HCT116 (cell line): ENCODE results near the gene BLOC1S2. TPM values are rescaled to one million over a fixed set of nuclear protein-coding genes. Genes with fewer than 3 reads are reported as not detected.

Experiments
- ATAC-seq: fragments of 200-7000 bp; cut with Tn5 transposase; 2 replicates; pipeline ENCODE4 v1.9.1; 2020; ENCODE audit warnings: mild to moderate bottlenecking, moderate library complexity
- BruUV-seq: library from RNA; stranded (reverse); fragments of 400-500 nt; replicated peaks from 2 replicates; lab custom pipeline; 2021; lab: Mats Ljungman, UMichigan
- CTCF ChIA-PET: fragments of 300-600 bp; sonication (Branson Sonifier 250); formaldehyde crosslinking; loops from one replicate; lab custom pipeline; 2021; ENCODE audit warnings: antibody characterized with exemption; lab: Charles Lee
- POLR2A ChIA-PET: fragments of 300-600, 350-600 bp; sonication (Branson Sonifier 250); formaldehyde crosslinking; loops from one replicate; lab custom pipeline; 2021; ENCODE audit warnings: antibody characterized with exemption; lab: Charles Lee
- RAD21 ChIA-PET, 2 experiments: fragments of 300-600 bp; sonication (Branson Sonifier 250); formaldehyde crosslinking; loops; one replicate each; lab custom pipeline; 2023; ENCODE audit warnings: low total read pairs in 2 of 2; ENCODE audit not compliant: uncharacterized antibody in 2 of 2, unreplicated experiment in 2 of 2, low non-redundant PET in 1 of 2; lab: Charles Lee
- DNase-seq: peaks from one replicate; pipeline ENCODE4 v3.0.0-alpha.2; 2010; ENCODE audit warnings: low read depth, low spot score
- H2AFZ ChIP-seq: fragments of 200-600 bp; shearing (Covaris generic), sonication (generic); 2 replicates; pipeline ENCODE4 v1.6.1; 2017; ENCODE audit warnings: low read depth, mixed run types, mixed read lengths, antibody characterized with exemption, low read length; ENCODE audit not compliant: poor library complexity, severe bottlenecking
- H3K27ac ChIP-seq: 2 replicates; pipeline ENCODE4 v1.5.1; 2012; ENCODE audit warnings: low read depth, low read length
- H3K27me3 ChIP-seq: fragments of 200-600 bp; sonication (generic); 2 replicates; pipeline ENCODE4 v1.6.1; 2016; ENCODE audit warnings: mixed run types, low read length, mixed read lengths; ENCODE audit not compliant: insufficient read depth
- H3K36me3 ChIP-seq, 2 experiments: fragments of 200-500 bp in 1 of 2; fragments of 200-600 bp in 1 of 2; sonication (Bioruptor generic) in 1 of 2; sonication (generic) in 1 of 2; 2 replicates each; pipeline versions ENCODE4 v1.5.1 to v1.6.1; 2014 to 2016; ENCODE audit warnings: low read length in 2 of 2, inconsistent platforms in 1 of 2, mixed read lengths in 1 of 2, mixed run types in 1 of 2; ENCODE audit not compliant: insufficient read depth in 2 of 2, control insufficient read depth in 1 of 2
- H3K4me1 ChIP-seq, 2 experiments: fragments of 200-600 bp in 1 of 2; sonication (generic) in 1 of 2; 2 replicates each; pipeline versions ENCODE4 v1.5.1 to v1.6.1; 2012 to 2017; ENCODE audit warnings: low read length in 2 of 2, inconsistent platforms in 1 of 2, mild to moderate bottlenecking in 1 of 2, mixed read lengths in 1 of 2, mixed run types in 1 of 2, moderate library complexity in 1 of 2; ENCODE audit not compliant: insufficient read depth in 2 of 2, control insufficient read depth in 1 of 2
- H3K4me2 ChIP-seq: fragments of 200-600 bp; sonication (generic); 2 replicates; pipeline ENCODE4 v1.6.1; 2017; ENCODE audit warnings: mixed run types, low read length, mixed read lengths
- H3K4me3 ChIP-seq, 2 experiments: fragments of 200-600 bp in 1 of 2; sonication (generic) in 1 of 2; replicated peaks in 1 of 2; 2 replicates each; pipeline ENCODE4 v1.5.1; 2011 to 2016; ENCODE audit warnings: low read length in 2 of 2, control low read depth in 1 of 2, low read depth in 1 of 2, mild to moderate bottlenecking in 1 of 2, mixed read lengths in 1 of 2, mixed run types in 1 of 2
- H3K79me2 ChIP-seq: fragments of 200-600 bp; sonication (generic); 2 replicates; pipeline ENCODE4 v1.6.1; 2017; ENCODE audit warnings: mild to moderate bottlenecking, mixed run types, low read length, moderate library complexity, mixed read lengths; ENCODE audit not compliant: insufficient read depth
- H3K9ac ChIP-seq: fragments of 200-600 bp; sonication (generic); 2 replicates; pipeline ENCODE4 v1.6.1; 2016; ENCODE audit warnings: low read length, mixed read lengths
- H3K9me2 ChIP-seq: fragments of 200-600 bp; sonication (generic), shearing (Covaris generic); 2 replicates; pipeline ENCODE4 v1.6.1; 2017; ENCODE audit warnings: mixed run types, mild to moderate bottlenecking, moderate library complexity; ENCODE audit not compliant: insufficient read depth
- H3K9me3 ChIP-seq, 2 experiments: fragments of 200-500 bp in 1 of 2; fragments of 200-600 bp in 1 of 2; sonication (Bioruptor generic) in 1 of 2; sonication (generic) in 1 of 2; 2 replicates each; pipeline ENCODE4 v1.6.1; 2014 to 2017; ENCODE audit warnings: low read length in 2 of 2, mixed read lengths in 2 of 2, inconsistent platforms in 1 of 2, low read depth in 1 of 2, mild to moderate bottlenecking in 1 of 2, mixed run types in 1 of 2, moderate library complexity in 1 of 2; ENCODE audit not compliant: control insufficient read depth in 1 of 2, insufficient read depth in 1 of 2
- H4K20me1 ChIP-seq: fragments of 200-600 bp; sonication (generic), shearing (Covaris generic); 2 replicates; pipeline ENCODE4 v1.6.1; 2017; ENCODE audit warnings: mixed run types, mild to moderate bottlenecking, moderate library complexity; ENCODE audit not compliant: insufficient read depth
- ATF3 ChIP-seq: IDR thresholded peaks from 2 replicates; pipeline ENCODE4 v1.6.1; 2012
- CBX3 ChIP-seq: IDR thresholded peaks from 2 replicates; pipeline ENCODE4 v1.6.1; 2012; ENCODE audit warnings: low read depth
- CEBPB ChIP-seq: IDR thresholded peaks from 2 replicates; pipeline ENCODE4 v1.6.1; 2012; ENCODE audit warnings: low read depth
- CTCF ChIP-seq, 3 experiments: fragments of 200-600 bp in 1 of 3; sonication (generic) in 1 of 3; IDR thresholded peaks in 2 of 3; conservative IDR thresholded peaks in 1 of 3; 2 replicates each; pipeline ENCODE4 v1.5.1; 2012 to 2017; ENCODE audit warnings: low read depth in 2 of 3, low read length in 2 of 3, antibody characterized with exemption in 1 of 3, borderline replicate concordance in 1 of 3, control low read depth in 1 of 3, mild to moderate bottlenecking in 1 of 3, mixed read lengths in 1 of 3, mixed run types in 1 of 3, moderate library complexity in 1 of 3; ENCODE audit not compliant: insufficient read depth in 1 of 3
- EZH2 ChIP-seq: fragments of 200-600 bp; sonication (generic); IDR thresholded peaks from 2 replicates; pipeline ENCODE4 v1.6.1; 2017; ENCODE audit warnings: antibody characterized with exemption, mixed run types
- EZH2phosphoT487 ChIP-seq: fragments of 200-600 bp; IDR thresholded peaks from 2 replicates; pipeline ENCODE4 v1.6.1; 2018; ENCODE audit warnings: antibody characterized with exemption, borderline replicate concordance
- MAX ChIP-seq: IDR thresholded peaks from 2 replicates; pipeline ENCODE4 v1.6.1; 2012
- POLR2A ChIP-seq: IDR thresholded peaks from 2 replicates; pipeline ENCODE4 v1.7.0; 2011; ENCODE audit warnings: borderline replicate concordance; ENCODE audit not compliant: insufficient read depth, insufficient read length; ENCODE audit errors: extremely low read depth
- SP1 ChIP-seq: IDR thresholded peaks from 2 replicates; pipeline ENCODE4 v1.6.1; 2012; ENCODE audit warnings: low read depth
- TCF7L2 ChIP-seq: IDR thresholded peaks from 2 replicates; pipeline ENCODE4 v1.7.0; 2011; ENCODE audit warnings: borderline replicate concordance, inconsistent platforms; ENCODE audit not compliant: insufficient read depth, insufficient read length; ENCODE audit errors: extremely low read depth
- ZBTB33 ChIP-seq: IDR thresholded peaks from 2 replicates; pipeline ENCODE4 v1.6.1; 2011; ENCODE audit warnings: mild to moderate bottlenecking, low read length, moderate library complexity; ENCODE audit not compliant: insufficient replicate concordance; ENCODE audit errors: extremely low read depth
- ZFX ChIP-seq: fragments of 450-650 bp; IDR thresholded peaks from 2 replicates; pipeline ENCODE4 v1.6.1; 2017
- ZNF274 ChIP-seq: fragments of 200-500 bp; sonication (Bioruptor generic); IDR thresholded peaks from 2 replicates; pipeline ENCODE4 v1.6.1; 2014; ENCODE audit warnings: mild to moderate bottlenecking, low read depth, low read length, inconsistent platforms
- intact Hi-C: fragments of 100-400 bp; cut with micrococcal nuclease; formaldehyde crosslinking; loops from 2 replicates; pipeline ENCODE4 v1.10.0; 2022
- total RNA-seq: library from RNA; stranded (reverse); gene quantifications from one replicate; pipeline ENCODE4 v1.2.1, GENCODE V29; 2021; ENCODE audit not compliant: unreplicated experiment

The BLOC1S2 gene
- total RNA-seq, 1 experiment from 2014 or later: 54.6 TPM

DNA sequence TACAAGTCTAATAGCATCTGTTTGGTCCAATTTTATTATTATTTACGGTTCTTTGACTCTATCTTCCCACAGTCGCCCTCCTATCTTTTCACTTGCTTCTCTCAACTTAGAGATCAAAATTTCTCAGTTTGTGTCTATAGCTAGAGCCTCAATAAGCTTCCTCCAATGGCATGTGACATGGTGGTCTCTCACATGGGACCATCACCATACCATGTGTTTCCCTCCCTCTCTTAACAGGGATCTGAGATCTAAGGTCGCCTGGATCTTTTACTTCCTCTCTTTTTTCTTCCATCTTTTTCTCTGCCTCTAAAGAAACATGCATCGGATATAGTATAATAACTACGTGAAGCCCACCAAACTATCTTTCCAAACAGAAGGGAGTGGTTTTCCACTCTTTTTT, 41.7 kb upstream of the BLOC1S2 start:
- no peaks in the 10 kb centered on the region for H3K9me2 ChIP-seq
- no peaks in the 10 kb centered on the region for H4K20me1 ChIP-seq
- no peaks in the 10 kb centered on the region for H3K79me2 ChIP-seq
- H3K36me3 ChIP-seq: no peaks in the 10 kb centered on the region
- RAD21 ChIA-PET: no interaction called here
- H3K4me2 ChIP-seq: no peak overlapping the region
- no peak overlapping the region for H3K27ac ChIP-seq
- DNase-seq: no peak
- peaks cover 60% of the 10 kb centered on the region; the same call in 1 of the 2 replicates for H3K27me3 ChIP-seq
- intact Hi-C loops: no loop called here
- CTCF ChIA-PET: no interaction called here
- no peak overlapping the region for H3K4me3 ChIP-seq
- no peak overlapping the region for H3K9ac ChIP-seq
- H3K4me1 ChIP-seq: no peaks in the 10 kb centered on the region
- no peak for ATAC-seq
- POLR2A ChIA-PET: no interaction called here
- H3K9me3 ChIP-seq: no peaks in the 10 kb centered on the region
- H2AFZ ChIP-seq: no peak overlapping the region
- TF ChIP-seq TCF7L2 (no peak), SP1 (no peak), ZFX (no peak), EZH2 (no peak), CTCF (IDR thresholded peaks at IDR 0.05 in 2 of 3, conservative IDR thresholded peaks at IDR 0.05 in 1 of 3; ENCODE audit: borderline replicate concordance in 1 of 3, insufficient read depth in 1 of 3, low read depth in 2 of 3, low read length in 2 of 3) (no peak), MAX (no peak), EZH2phosphoT487 (no peak), CBX3 (no peak)
- no TSS peak for BruUV-seq

DNA sequence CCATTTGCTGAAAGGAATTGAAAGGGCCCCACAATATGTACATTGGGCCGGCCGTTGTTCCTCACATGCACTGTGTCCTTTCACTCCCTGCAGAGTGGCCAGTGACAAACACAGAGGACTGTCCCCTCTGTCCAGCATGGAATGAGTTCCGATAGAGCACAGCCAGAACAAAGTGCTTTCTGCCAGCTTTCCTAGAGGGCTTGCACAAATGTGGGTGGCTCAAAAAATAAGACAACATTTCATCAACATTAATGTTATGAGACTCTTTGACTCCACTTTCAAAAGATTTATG, 41.2 kb upstream of the BLOC1S2 start:
- Histone ChIP-seq H3K4me3 (no peak overlapping the region), H3K9ac (no peak overlapping the region), H3K27ac (no peak overlapping the region), H3K4me2 (no peak overlapping the region), H3K79me2 (no peaks in the 10 kb centered on the region), H3K4me1 (no peaks in the 10 kb centered on the region), H4K20me1 (no peaks in the 10 kb centered on the region), H2AFZ (no peak overlapping the region), H3K9me2 (no peaks in the 10 kb centered on the region), H3K27me3 (peaks cover 55% of the 10 kb centered on the region; the same call in 1 of the 2 replicates), H3K36me3 (no peaks in the 10 kb centered on the region), H3K9me3 (no peaks in the 10 kb centered on the region)
- DNase-seq (no peak), ATAC-seq (no peak)
- no peak for TF ChIP-seq CTCF (IDR thresholded peaks at IDR 0.05 in 2 of 3, conservative IDR thresholded peaks at IDR 0.05 in 1 of 3; ENCODE audit: borderline replicate concordance in 1 of 3, insufficient read depth in 1 of 3, low read depth in 2 of 3, low read length in 2 of 3)
- no peak for TF ChIP-seq EZH2
- TF ChIP-seq EZH2phosphoT487: no peak
- no peak for TF ChIP-seq ZBTB33
- TF ChIP-seq POLR2A: no peak
- TF ChIP-seq SP1: no peak
- no peak for TF ChIP-seq ZNF274
- no peak for TF ChIP-seq ATF3
- TF ChIP-seq CBX3: no peak
- no peak for TF ChIP-seq CEBPB
- ChIA-PET CTCF (no interaction called here), POLR2A (interaction anchor here (0.6 kb wide), 1 partner anchor 509 kb away, joined by 3 read pairs; no protein-coding TSS in a partner anchor), RAD21 (no interaction called here)
- BruUV-seq: no TSS peak
- intact Hi-C loops: no loop called here
